NT2/D1 (cell line): ENCODE data around the gene FARP1.

Source experiments
- SUZ12 ChIP-seq: IDR thresholded peaks from 2 replicates; pipeline ENCODE4 v1.6.1; 2011; ENCODE audit not compliant: insufficient read length, insufficient read depth; ENCODE audit errors: extremely low read depth
- YY1 ChIP-seq: IDR thresholded peaks from 2 replicates; pipeline ENCODE4 v1.6.1; 2011; ENCODE audit not compliant: insufficient read length, insufficient read depth
- ZNF274 ChIP-seq: IDR thresholded peaks from 2 replicates; pipeline ENCODE4 v1.6.1; 2011; ENCODE audit warnings: mild to moderate bottlenecking, low read depth, low read length

GRCh38 chr13:98175823-98176222, 32.9 kb downstream of the FARP1 start:
- TF ChIP-seq ZNF274 = no peak
- no peak for TF ChIP-seq SUZ12
- TF ChIP-seq YY1 = no peak
